ENCODE measurements around the gene PIK3AP1. TPM values are rescaled to one million over a fixed set of nuclear protein-coding genes. Genes with fewer than 3 reads are reported as not detected.

The PIK3AP1 gene
- total RNA-seq, 6 donors from 2014 or later: 22.0 to 64.8 (median 34.6) TPM

DNA sequence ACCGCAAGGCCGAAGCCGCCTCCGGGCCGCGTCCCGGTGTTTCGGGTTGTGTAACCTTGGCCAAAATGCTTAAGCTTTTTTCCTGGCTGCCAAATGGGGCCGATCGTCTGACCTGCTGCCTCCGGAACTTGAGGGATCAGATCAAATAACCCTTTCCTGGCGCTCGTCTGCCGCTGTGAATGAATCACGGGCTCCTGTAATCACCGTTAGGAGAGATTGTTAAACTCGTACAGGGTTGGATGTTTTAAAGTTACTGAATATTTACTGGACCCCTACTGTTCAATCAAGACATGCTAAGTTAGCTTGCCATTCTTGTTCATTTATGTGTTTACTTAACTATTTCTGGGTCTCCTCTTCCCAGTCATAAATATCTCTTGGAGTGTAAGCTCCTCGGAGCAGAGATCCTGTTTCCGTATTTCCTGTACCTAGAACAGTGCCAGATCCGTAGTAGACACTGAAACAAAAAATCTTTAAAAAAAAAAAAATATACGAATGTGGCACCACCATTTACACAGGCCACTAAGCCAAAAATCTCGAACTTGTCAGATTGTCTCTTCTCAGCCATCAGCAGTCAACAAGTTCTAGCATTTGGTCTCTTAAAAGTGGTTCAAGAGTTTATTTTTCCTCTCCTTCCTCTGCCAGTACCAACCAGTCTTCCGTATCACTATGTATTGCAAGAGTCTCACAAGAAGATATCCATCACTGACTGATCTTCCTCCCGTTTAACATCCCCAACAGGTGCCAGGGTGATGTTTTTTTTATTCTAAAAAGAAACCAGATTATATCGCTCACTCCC is 132.9 kb downstream of the PIK3AP1 start:
- 3 to 4% methylated on average over 15 to 19 of the region's 25 CpGs for WGBS, 2 donors
- ATAC-seq (ENCODE audit: low FRiP score in 2 of 2): peak in 1 of 2 donors; percentile 78
- Histone ChIP-seq H3K27me3 (no peaks in the 10 kb centered on the region), H3K4me3 (peak overlapping the region; percentile 36 to 97 (median 78)), H3K9me3 (no peaks in the 10 kb centered on the region), H3K27ac (peak overlapping the region; percentile 94 to 100 (median 98)), H3K36me3 (no peaks in the 10 kb centered on the region), H3K4me1 (peaks cover 36 to 47% (median 42%) of the 10 kb centered on the region in 4 donors)
- TF ChIP-seq EP300 (IDR thresholded peaks at IDR 0.05): no peak
- no peak for TF ChIP-seq CTCF (IDR thresholded peaks at IDR 0.05)
- no peak for TF ChIP-seq POLR2A (IDR thresholded peaks at IDR 0.05)
- no peak for TF ChIP-seq POLR2AphosphoS5 (IDR thresholded peaks at IDR 0.05)
- peak in 1 of 2 donors; percentile 57 for DNase-seq

- peak within 1 kb of the TSS; percentile 54 to 97 (median 78) for H3K4me3 ChIP-seq
- WGBS, 2 donors: 0 to 2% methylated on average over 11 to 20 of the region's 107 CpGs
- peaks cover 43 to 55% (median 49%) of the 10 kb centered on the region in 4 donors for H3K4me1 ChIP-seq
- H3K27ac ChIP-seq: peak within 1 kb of the TSS; percentile 94 to 100 (median 98)
- H3K27me3 ChIP-seq: no peaks in the 10 kb centered on the region
- ATAC-seq (ENCODE audit: low FRiP score in 2 of 2): peak; percentile 94 to 95
- peak in 4 of 6 experiments; percentile 19 to 54 (median 35) for TF ChIP-seq CTCF (IDR thresholded peaks at IDR 0.05)
- peak in 1 of 4 donors; percentile 36 for TF ChIP-seq EP300 (IDR thresholded peaks at IDR 0.05)
- TF ChIP-seq POLR2AphosphoS5 (IDR thresholded peaks at IDR 0.05): peak; percentile 80 to 89
- peak in 3 of 4 donors; percentile 82 to 94 (median 93) for TF ChIP-seq POLR2A (IDR thresholded peaks at IDR 0.05)
- H3K36me3 ChIP-seq: no peaks in the 10 kb centered on the region
- H3K9me3 ChIP-seq: no peaks in the 10 kb centered on the region
- peak; percentile 94 to 98 for DNase-seq
Observed at GRCh38 chr10:96586419-96587263, 133.7 kb downstream of the PIK3AP1 start, which contains the start of gene TM9SF3. Gene TM9SF3, minus strand, starts transcription at chr10:96587012. Its CDS starts 177 bp downstream, at chr10:96586835.

GRCh38 chr10:96585736-96586418 is 134.4 kb downstream of the PIK3AP1 start:
- no peak for TF ChIP-seq CTCF (IDR thresholded peaks at IDR 0.05)
- TF ChIP-seq POLR2AphosphoS5 (IDR thresholded peaks at IDR 0.05): peak in 1 of 2 donors; percentile 5
- TF ChIP-seq EP300 (IDR thresholded peaks at IDR 0.05): no peak
- no peak for TF ChIP-seq POLR2A (IDR thresholded peaks at IDR 0.05)
- Histone ChIP-seq H3K9me3 (no peaks in the 10 kb centered on the region), H3K27ac (peak overlapping the region; percentile 94 to 100 (median 98)), H3K4me1 (peaks cover 47 to 61% (median 51%) of the 10 kb centered on the region in 4 donors), H3K36me3 (no peaks in the 10 kb centered on the region), H3K4me3 (peak overlapping the region; percentile 54 to 97 (median 78)), H3K27me3 (no peaks in the 10 kb centered on the region)
- ATAC-seq (ENCODE audit: low FRiP score in 2 of 2): peak; percentile 31 to 38
- no peak for DNase-seq
- WGBS, 2 donors: 1 to 2% methylated on average over 15 to 20 of the region's 20 CpGs

- Histone ChIP-seq H3K27me3 (no peaks in the 10 kb centered on the region), H3K4me1 (peaks cover 51 to 71% (median 56%) of the 10 kb centered on the region in 4 donors), H3K36me3 (no peaks in the 10 kb centered on the region), H3K9me3 (no peaks in the 10 kb centered on the region), H3K4me3 (no peak overlapping the region), H3K27ac (no peak overlapping the region)
- 91 to 93% methylated on average over 9 of the region's 9 CpGs for WGBS, 2 donors
- no peak for TF ChIP-seq POLR2AphosphoS5 (IDR thresholded peaks at IDR 0.05)
- no peak for TF ChIP-seq POLR2A (IDR thresholded peaks at IDR 0.05)
- no peak for TF ChIP-seq EP300 (IDR thresholded peaks at IDR 0.05)
- ATAC-seq (ENCODE audit: low FRiP score in 2 of 2) (no peak), DNase-seq (no peak)
Observed at GRCh38 chr10:96584474-96584873, 135.8 kb downstream of the PIK3AP1 start.

Measured in upper lobe of left lung (tissue), 6 donors.